Measurements from ENCODE around the gene LAD1.

The LAD1 gene

DNA sequence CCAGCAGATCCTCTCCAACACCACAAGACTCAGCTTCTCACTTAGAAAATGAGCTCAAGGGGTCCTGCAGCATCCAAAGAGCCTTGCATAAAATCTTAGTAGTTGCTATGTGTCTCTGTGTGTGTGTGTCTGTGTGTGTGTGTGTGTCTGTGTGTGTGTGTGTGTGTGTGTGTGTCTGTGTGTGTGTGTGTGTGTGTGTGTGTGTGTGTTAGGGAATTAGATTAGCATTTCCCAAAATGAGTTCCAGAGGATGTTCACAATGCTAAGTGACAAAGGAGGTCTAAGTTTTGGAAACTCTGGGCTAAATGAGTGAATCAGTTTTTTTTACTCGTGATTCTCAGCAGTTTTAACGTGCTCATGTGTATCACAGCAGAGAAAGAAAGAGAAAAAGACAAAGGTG, 52.1 kb downstream of the LAD1 start:
- no peak for DNase-seq (ENCODE audit: low spot score)

DNA sequence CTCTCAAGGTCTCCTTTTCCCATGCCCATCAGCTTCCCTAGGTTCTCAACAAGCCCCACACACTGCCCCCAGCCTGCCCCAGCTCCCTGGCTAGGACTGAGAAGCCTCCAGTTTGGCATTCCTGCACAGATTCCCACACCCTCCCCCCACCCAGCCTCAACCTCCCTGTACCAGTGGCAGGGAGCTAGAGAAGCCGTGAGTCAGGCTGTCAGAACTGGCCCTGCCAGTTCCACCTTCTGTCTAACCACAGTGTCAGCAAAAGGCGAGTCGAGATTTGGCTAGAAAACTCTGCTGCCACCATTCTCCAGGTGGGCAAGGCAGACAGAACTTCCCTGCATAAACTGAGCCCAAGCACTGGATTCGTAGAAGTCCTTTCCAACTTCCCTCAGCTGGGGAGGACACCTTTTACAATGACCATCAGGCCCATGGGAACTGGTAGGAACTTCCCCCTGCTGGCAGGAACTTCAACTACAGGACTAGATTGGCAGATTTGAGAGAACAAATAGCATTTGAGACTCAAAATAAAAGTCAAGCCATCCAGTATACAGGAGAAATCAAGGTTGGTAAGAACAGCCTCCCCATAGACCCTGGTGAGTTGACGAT, 52.7 kb downstream of the LAD1 start:
- peak; percentile 82 for DNase-seq (ENCODE audit: low spot score)

DNA sequence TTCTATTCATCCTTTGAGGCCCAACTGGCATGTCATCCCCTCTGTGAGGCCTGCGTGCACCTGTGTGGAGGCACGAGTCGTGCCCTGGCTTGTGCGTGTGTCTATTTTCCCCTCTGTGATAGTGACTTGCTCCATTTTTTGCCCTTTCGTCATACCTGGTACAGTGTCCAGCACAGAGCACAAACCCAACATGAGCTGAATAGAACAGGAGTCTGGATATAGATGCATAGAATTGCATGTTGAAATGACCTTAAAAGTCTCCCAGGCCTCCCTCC, 54.1 kb downstream of the LAD1 start:
- no peak for DNase-seq (ENCODE audit: low spot score)

DNA sequence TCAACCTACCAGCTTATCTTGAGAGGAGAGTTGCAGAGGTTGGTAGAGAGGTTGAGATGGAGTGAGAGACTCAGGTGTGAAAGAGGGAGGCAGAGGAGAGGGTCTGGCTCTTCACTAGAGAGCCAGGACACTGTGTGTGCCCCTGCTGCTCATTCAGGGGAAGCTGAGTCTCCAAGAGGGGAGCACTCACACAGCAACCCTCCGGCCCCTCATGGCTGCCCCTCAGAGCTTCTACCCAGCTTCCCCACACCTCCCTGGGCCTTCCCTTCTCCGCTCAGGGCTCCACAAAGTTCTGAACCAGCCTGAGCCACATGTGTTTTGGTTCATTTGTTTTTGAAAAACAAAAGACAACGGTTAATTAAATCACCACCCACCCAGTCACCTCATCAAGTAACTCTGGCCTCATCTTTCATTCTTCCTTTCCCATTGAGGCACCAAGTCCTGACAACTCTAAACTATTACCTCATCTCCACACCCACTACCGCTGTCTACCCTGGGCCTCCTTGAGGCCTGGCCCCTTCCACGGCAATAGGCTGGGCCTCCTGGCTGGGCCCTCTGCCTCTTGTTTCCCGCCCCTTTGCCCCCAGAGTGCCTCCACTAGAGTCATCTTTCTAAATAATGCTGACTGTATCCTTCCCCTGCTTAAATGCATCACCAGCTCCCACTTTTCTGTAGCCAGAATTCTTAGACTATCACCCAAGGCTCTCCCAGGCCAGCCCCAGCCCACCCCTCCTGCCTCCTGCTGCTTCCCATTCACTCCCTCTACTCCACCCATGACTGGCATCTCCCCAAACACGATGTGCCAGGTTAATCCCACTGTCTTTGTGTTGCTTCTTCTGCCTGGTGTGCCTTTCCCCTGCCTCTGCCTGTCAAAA, 54.7 kb downstream of the LAD1 start:
- DNase-seq (ENCODE audit: low spot score), result no peak

DNA sequence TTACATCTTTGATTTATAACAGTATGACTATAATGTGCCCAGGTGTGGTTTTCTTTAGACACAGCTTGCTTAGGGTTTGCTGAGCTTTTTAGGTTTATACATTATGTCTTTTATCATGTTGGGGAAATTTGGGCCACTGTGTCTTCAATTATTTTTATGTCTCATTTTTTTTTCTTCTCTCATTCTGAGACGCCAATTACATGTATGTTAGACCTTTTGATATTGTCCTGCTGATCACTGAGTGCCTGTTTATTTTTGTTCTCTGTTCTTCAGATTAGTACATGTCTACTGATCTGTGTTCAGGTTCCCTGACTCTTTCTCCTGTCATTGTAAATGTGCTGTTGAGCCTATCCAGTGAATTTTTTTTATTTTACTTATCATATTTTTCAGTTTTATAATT, 57.7 kb downstream of the LAD1 start:
- no peak for DNase-seq (ENCODE audit: low spot score)

DNA sequence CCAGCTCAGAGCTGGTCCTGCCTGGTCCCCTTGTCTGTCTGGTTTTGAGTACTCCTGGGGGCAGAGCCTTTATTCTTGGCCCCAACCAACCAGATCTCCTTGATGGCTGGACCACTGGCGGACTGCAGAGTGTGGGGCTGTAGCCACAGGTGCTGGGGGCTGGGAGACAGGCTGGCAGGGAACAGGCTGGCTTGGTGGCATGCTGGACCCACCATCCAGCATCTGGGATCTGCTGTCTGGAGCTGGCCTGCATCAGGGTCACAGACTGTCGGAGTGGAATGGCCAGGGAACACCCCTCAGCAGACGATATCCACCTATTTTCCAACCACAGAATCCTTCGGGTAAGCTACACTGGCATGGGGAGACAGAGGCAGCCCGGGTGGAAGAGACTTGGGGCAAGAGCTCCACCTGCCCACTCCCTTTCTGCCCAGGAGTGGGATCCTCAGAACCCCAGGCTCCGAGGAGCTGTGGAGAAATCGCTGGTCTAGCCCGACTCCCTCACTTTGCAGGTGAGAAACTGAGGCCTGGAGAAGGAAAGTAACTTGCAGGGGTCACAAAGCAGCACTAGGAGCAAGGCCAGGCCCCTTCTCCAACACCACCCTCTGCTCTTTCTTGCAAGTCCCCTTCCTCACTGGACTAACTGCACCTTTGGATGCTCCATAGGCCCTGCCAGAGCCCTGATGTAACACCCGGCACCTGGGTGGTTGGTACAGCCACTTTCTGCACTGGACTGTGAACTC, 62.2 kb downstream of the LAD1 start:
- no peak for DNase-seq (ENCODE audit: low spot score)

DNA sequence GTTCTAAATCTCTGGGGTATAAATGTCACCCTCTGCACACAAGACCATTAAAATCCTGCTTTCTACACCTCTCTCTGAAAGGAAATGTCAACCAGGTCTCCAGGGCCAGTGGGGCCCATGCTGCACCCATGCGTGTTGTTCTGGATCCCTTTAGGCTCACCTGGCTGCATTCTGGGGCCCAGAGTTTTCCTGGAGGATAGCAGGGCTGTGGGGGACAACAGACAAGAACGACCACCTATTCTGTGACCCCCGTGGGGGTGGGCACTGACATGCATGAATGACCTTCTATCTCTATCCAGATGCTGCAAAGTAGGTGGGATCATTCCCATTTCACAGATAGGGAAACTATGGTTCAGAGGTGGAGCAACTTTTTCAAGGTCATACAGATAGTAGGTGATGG, 63.2 kb downstream of the LAD1 start:
- no peak for DNase-seq (ENCODE audit: low spot score)

DNA sequence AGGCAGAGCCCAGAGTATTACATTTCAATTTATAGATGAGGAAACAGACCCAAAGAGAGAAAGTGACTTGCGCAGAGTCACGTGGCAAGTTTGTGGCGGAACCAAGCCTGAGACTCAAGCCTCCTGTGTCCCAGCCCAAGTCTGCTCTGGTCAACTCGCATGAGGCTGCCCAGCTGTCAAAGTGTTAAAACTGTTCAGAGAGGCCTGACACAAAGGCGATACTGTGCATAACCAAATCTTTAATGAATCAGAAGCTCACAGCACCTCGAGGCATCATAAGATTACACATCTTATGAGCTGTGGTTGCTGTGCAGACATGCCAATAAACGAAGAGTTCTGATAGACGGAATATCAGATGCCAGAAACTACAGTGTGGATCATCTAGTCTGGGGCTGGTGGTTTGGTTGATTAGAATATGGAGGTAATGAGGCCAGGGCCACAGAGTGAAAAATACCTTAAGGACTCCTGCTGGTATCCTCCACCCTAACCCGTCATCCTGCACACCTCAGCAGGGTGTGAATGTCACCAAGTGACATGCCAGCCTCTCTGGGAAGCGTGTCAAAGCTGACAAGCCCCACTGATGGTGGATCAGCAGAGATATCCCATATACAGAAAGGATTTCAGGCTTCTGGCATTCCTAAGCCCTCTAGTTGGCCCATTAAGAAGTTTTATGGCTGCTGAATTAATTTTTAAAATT, 63.8 kb downstream of the LAD1 start:
- DNase-seq (ENCODE audit: low spot score), result peak; percentile 95

DNA sequence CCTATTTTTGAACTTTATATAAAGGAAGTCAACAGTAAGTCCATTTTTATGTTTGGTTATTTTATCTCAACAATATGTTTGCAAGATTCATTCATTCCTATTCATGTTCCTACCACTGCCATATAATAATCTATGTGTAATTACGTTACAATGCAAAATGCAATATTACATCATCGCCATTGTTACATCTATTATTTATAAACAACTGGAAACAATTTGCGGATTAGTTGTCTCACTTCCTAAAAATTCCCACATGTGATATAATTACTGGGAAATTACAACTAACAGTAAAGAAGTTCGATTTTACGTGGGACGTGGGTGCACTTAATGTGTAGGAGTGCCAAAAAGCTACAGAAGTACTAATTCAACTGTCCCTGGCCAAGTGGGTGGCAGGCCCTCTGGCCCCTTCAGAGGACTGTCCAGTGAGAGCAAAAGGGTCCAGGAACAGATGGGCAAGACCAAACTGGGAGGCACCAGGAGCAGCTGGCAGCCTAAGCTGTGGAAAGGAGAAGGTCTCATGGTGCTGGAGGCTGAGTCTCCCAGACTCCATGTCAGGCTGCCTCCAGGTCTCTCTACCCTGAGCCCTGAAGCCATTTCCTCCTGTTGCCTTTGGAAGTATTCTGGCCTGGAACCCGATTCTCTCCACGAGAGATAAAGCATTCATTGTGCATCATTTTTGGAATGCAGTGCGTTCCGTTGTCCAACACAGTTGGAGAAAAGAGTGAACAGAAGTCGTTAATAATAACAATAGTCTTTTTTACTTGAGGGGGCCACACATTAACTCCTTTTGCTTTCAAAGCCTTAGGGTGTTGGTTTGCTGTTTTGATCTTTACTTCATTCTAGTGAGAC, 64.6 kb downstream of the LAD1 start:
- peak; percentile 72 for DNase-seq (ENCODE audit: low spot score)

DNA sequence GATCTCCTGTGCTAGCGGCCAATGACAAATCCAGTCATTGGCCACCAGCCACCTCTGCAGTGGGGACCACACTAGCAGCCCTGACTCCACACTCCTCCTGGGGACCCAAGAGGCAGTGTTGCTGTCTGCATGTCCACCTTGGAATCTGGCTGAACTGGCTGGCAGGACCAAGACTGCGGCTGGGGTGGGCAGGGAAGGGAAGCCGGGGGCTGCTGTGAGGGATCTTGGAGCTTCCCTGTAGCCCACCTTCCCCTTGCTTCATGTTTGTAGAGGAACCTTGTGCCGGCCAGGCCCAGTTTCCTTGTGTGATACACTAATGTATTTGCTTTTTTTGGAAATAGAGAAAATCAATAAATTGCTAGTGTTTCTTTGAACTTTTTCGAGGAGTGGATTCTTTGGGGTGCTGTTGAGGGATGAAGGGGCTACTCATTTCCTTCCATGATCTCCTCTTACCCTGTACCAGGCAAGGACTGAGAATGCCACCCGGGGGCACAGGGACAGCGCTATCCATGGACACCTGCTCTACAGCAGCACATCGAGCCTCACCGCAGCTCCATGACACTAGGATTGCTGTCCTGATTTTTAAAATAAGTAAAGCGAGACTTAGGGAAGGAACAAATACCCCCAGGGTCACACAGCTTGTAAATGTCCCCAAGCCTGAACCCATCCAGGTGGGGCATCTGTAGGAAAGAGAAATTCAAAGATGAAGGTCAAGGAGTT, 66.3 kb downstream of the LAD1 start:
- DNase-seq (ENCODE audit: low spot score), result no peak

DNA sequence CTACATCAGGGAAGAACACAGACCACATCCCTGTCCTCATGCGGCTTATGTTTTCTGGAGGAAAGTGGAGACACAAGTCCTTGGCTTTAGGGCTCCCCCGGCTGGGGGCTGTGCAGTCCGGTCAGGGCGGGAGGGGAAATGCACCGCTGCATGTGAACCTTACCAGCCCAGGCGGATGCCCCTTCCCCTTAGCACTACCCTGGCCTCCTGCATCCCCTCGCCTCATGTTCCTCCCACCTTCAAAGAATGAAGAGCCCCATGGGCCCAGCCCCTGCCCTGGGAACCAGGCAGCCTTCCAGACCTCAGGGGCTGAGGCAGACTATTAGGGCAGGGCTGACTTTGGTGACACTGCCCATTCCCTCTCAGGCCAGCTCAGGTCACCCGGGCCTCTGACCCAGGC, 67.1 kb downstream of the LAD1 start:
- DNase-seq (ENCODE audit: low spot score), result no peak

DNA sequence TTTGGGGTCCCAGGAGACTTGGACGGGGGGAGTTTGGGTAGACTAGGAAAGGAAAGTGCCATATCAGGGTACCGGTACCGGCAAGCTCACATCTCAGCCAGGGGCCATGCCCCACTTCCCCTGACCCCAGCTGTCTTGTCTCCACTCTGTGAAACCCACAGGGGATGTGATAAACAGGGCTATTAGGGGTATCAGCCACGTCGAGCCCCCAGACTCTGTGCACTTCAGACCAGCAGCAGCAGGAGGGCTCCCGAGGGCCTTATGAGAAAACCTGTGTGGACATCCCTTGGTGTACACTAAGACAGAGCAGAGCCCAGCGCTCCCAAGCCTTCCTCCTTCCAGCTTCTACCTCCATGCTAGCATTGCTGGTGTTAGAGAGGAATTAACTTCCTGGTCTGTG, 68.0 kb downstream of the LAD1 start:
- no peak for DNase-seq (ENCODE audit: low spot score)

All from COLO829 (cell line).